Motor neuron (in vitro differentiated cells): ENCODE results near the gene ITPKB. TPM values are rescaled to one million over a fixed set of nuclear protein-coding genes. Genes with fewer than 3 reads are reported as not detected.

Experiments used
- ATAC-seq, 8 experiments: fragments of 200-7000 bp; cut with Tn5 transposase; replicated peaks in 6 of 8; 2 replicates each; pipeline ENCODE4 v1.8.0; 2021; ENCODE audit warnings: mild to moderate bottlenecking in 8 of 8, moderate library complexity in 8 of 8
- H3K27ac ChIP-seq, 2 donors: fragments of 250-450 bp; sonication (Bioruptor Pico); 2 replicates each; pipeline ENCODE4 v1.9.0; 2021; ENCODE audit warnings: antibody characterized with exemption in 2 of 2, mild to moderate bottlenecking in 2 of 2, moderate library complexity in 1 of 2
- H3K4me1 ChIP-seq, 2 donors: fragments of 250-450 bp; sonication (Bioruptor Pico); replicated peaks in 1 of 2; 2 replicates each; pipeline ENCODE4 v1.6.1; 2021; ENCODE audit warnings: antibody characterized with exemption in 2 of 2, mild to moderate bottlenecking in 2 of 2, moderate library complexity in 1 of 2
- H3K4me3 ChIP-seq, 5 donors: fragments of 250-450 bp; sonication (Bioruptor Pico); 2 replicates each; pipeline ENCODE4 v1.9.0; 2021; ENCODE audit warnings: antibody characterized with exemption in 5 of 5, mild to moderate bottlenecking in 5 of 5, moderate library complexity in 4 of 5
- WGBS, 10 experiments: fragments of 450-650 bp; shearing (Covaris generic); methylation state at CpG; one replicate each; pipeline ENCODE4 v1.0.0; 2022; 5-methylcytosine and 5-hydroxymethylcytosine counted together
- in situ Hi-C, 9 experiments: fragments of 400-800 bp; cut with MboI; loops; one replicate each; pipeline ENCODE4 v1.15.0; 2021; ENCODE audit warnings: low sequenced_read_pairs in 9 of 9, low pct_unique_long_range_greater_than_20kb in 2 of 9; ENCODE audit not compliant: unreplicated experiment in 9 of 9
- total RNA-seq, 8 experiments: library from RNA; unstranded; fragments of 300-600 nt; gene quantifications; 2 replicates each; pipeline versions ENCODE4 v1.2.3 to v1.2.4, GENCODE V29; 2022

Gene ITPKB
- total RNA-seq: 10 to 100 TPM in 1 of 8 experiments, 1 to 10 TPM in 6, under 1 TPM in 1; 0.54 to 48.6 (median 3.4) TPM

DNA sequence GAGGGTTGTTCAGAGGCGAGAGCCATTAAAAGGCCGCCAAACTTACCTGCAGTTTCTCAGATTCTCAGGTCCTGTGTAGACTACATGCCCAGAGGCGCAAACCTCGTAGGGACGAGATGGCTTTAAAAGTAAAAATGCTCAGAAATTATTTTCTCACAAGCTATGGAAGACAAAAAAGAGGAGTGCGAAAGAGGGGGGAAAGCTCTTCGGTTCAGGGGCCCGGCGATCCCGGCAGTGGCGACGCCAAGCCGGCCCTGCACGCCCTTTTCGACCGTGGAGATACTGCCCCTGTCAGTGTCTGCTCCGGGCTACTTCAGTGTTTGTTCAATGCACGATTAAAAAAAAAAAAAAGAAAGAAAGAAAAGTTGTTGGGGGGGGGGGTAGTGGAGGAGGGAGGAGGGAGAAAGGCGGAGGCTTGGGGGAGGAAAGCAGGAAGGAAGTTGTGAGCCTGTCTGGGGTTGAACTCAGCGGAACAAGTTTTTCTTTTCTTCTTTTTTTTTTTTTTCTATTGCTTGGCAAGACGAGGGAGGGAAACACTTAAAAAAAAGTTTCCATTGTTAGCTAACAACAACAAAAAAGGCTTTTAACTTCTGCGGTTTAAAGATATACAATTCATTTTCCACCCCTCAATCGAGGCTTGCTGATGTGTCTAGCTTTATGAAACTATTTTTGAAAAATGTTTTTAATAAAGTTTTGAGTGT lies at the start of gene ITPKB:
Gene ITPKB, minus strand, starts transcription at position 288 of the 701 bp plus-strand sequence. CDS start 1,824 bp downstream, outside the sequence.
- peak within 1 kb of the TSS; percentile 40 to 54 (median 46) for H3K4me3 ChIP-seq
- peaks cover 5 to 10% of the 10 kb centered on the region in 2 donors for H3K4me1 ChIP-seq
- ATAC-seq: peak in 3 of 8 experiments; percentile 2 to 11 (median 5)
- WGBS, 10 experiments: 0 to 9% (median 3%) methylated on average over 1 to 19 of the region's 23 CpGs; no CpG with 5 or more reads in 1 of the 10 experiments
- in situ Hi-C loops: no loop called here
- no peak within 1 kb of the TSS for H3K27ac ChIP-seq

DNA sequence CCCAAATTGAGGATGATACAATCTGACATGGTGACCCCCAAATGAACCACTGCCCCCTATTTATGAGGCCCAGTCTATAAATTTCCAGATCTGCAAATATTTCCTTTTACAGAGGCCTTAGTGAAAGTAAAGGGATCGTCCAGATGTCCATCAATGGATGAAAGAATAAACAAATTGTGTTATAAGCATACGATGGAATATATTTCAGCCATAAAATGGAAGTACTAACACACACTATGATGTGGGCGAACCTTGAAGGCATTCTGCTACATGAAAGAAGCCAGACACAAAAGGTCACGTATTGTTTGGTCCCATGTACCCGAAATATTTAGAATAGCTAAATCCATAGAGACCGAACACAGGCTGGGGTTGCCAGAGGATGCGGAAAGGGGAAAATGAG lies 48.6 kb upstream of the ITPKB start:
- peaks cover 16 to 20% of the 10 kb centered on the region in 2 donors for H3K4me1 ChIP-seq
- WGBS, 10 experiments: 49 to 97% (median 83%) methylated on average over 2 to 7 of the region's 7 CpGs
- H3K27ac ChIP-seq: no peak overlapping the region
- no peak for ATAC-seq
- H3K4me3 ChIP-seq: no peak overlapping the region
- in situ Hi-C loops: no loop called here

- no peak overlapping the region for H3K4me3 ChIP-seq
Observed at GRCh38 chr1:226787071-226787470, 48.0 kb upstream of the ITPKB start.

GRCh38 chr1:226786550-226786949 lies 47.5 kb upstream of the ITPKB start:
- in situ Hi-C loops: no loop called here
- 27 to 100% (median 91%) methylated on average over 2 to 3 of the region's 3 CpGs; no CpG with 5 or more reads in 4 of the 10 experiments for WGBS, 10 experiments
- Histone ChIP-seq H3K4me3 (no peak overlapping the region), H3K4me1 (peaks cover 16 to 20% of the 10 kb centered on the region in 2 donors), H3K27ac (no peak overlapping the region)
- no peak for ATAC-seq

More at GRCh38 chr1:226787071-226787470, 48.0 kb upstream of the ITPKB start:
- no peak for ATAC-seq
- 33 to 74% (median 40%) methylated on average over 1 to 2 of the region's 2 CpGs; no CpG with 5 or more reads in 5 of the 10 experiments for WGBS, 10 experiments
- in situ Hi-C loops: no loop called here
- no peak overlapping the region for H3K27ac ChIP-seq
- peaks cover 16 to 20% of the 10 kb centered on the region in 2 donors for H3K4me1 ChIP-seq

- Histone ChIP-seq H3K4me1 (peaks cover 16 to 20% of the 10 kb centered on the region in 2 donors), H3K27ac (no peak overlapping the region), H3K4me3 (no peak overlapping the region)
- in situ Hi-C loops: no loop called here
- no peak for ATAC-seq
- WGBS, 10 experiments: 67 to 100% (median 100%) methylated on average over 1 to 2 of the region's 2 CpGs; no CpG with 5 or more reads in 4 of the 10 experiments
Observed at GRCh38 chr1:226785805-226786204, 46.7 kb upstream of the ITPKB start.

GRCh38 chr1:226784081-226785049 lies 45.3 kb upstream of the ITPKB start:
- Histone ChIP-seq H3K4me3 (no peak overlapping the region), H3K27ac (peak overlapping the region; percentile 11 to 53), H3K4me1 (peaks cover 20 to 24% of the 10 kb centered on the region in 2 donors)
- 0 to 65% (median 44%) methylated on average over 1 to 17 of the region's 19 CpGs for WGBS, 10 experiments
- in situ Hi-C loops: no loop called here
- peak in 5 of 8 experiments; percentile 96 to 97 (median 97) for ATAC-seq

GRCh38 chr1:226782845-226783601 lies 43.9 kb upstream of the ITPKB start:
- in situ Hi-C loops: no loop called here
- peak in 2 of 8 experiments; percentile 81 to 84 for ATAC-seq
- Histone ChIP-seq H3K27ac (no peak overlapping the region), H3K4me1 (peaks cover 27 to 33% of the 10 kb centered on the region in 2 donors), H3K4me3 (no peak overlapping the region)
- WGBS, 10 experiments: 33 to 100% (median 67%) methylated on average over 1 to 4 of the region's 4 CpGs

DNA sequence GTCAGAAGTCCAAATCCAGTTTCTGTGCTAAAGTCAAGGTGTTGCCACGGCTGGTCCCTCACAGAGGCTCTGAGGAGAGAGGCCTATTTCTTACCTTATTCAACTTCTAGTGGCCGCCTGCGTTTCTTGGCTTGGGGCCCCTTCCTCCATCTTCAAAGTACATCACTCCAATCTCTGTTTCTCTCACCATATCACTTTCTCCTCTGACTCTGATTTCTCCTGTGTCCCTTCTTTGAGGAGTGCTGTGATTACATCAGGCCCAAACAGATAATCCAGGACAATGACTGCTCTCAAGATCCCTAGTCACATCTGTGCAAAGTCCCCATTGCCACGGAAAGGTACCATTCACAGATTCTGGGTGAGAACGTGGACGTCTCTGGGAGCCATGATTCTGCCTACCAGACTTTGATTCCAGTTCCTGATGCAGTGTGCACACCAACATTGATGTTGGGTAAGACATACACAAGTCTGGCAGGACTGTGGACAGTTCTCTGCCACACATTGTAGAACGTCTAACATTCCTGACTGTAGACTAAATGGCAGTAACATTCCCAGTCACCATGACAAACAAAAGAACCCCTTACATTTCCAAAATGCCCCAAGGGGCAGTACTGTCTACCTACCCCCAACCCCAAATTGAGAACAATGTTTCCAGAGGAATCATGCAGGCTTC lies 43.0 kb upstream of the ITPKB start:
- ATAC-seq: no peak
- no peak overlapping the region for H3K27ac ChIP-seq
- peaks cover 25 to 31% of the 10 kb centered on the region in 2 donors for H3K4me1 ChIP-seq
- WGBS, 10 experiments: 59 to 100% (median 84%) methylated on average over 1 to 7 of the region's 7 CpGs; no CpG with 5 or more reads in 4 of the 10 experiments
- no peak overlapping the region for H3K4me3 ChIP-seq
- in situ Hi-C loops: no loop called here

DNA sequence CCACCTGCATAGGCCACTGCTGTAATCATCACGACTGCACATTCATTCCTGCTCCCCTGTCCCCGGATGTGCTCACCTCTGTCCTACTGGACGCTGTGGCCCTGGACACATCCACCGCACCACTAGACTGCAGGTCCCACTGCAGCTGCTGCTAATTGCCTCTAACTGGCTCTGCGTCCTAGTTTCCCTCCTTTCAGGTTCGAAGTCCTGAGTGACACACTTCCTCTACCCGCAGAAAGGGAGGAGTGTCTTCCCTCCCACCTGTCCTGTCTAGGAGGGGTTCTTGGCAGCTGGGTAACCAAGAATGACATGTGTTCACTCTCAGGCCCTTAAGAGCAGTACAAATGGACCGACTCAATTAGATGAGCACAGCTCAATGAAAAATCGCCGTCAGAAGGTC lies 40.5 kb upstream of the ITPKB start:
- ATAC-seq: peak in 4 of 8 experiments; percentile 16 to 47 (median 21)
- Histone ChIP-seq H3K4me3 (no peak overlapping the region), H3K4me1 (peaks cover 21 to 23% of the 10 kb centered on the region in 2 donors), H3K27ac (no peak overlapping the region)
- in situ Hi-C loops: no loop called here
- 20 to 96% (median 81%) methylated on average over 1 to 9 of the region's 10 CpGs; no CpG with 5 or more reads in 3 of the 10 experiments for WGBS, 10 experiments

GRCh38 chr1:226778657-226779058 lies 39.6 kb upstream of the ITPKB start:
- in situ Hi-C loops: no loop called here
- H3K27ac ChIP-seq: no peak overlapping the region
- 0 to 34% (median 19%) methylated on average over 1 to 5 of the region's 5 CpGs; no CpG with 5 or more reads in 1 of the 10 experiments for WGBS, 10 experiments
- peak in 7 of 8 experiments; percentile 61 to 94 (median 86) for ATAC-seq
- peaks cover 14 to 15% of the 10 kb centered on the region in 2 donors for H3K4me1 ChIP-seq
- no peak overlapping the region for H3K4me3 ChIP-seq

- WGBS, 10 experiments: 83 to 100% (median 100%) methylated on average over 1 of the region's 1 CpG; no CpG with 5 or more reads in 2 of the 10 experiments
- Histone ChIP-seq H3K27ac (no peak overlapping the region), H3K4me1 (peaks cover 10 to 13% of the 10 kb centered on the region in 2 donors), H3K4me3 (no peak overlapping the region)
- no peak for ATAC-seq
- in situ Hi-C loops: no loop called here
Observed at GRCh38 chr1:226776975-226777374, 37.9 kb upstream of the ITPKB start.

GRCh38 chr1:226776066-226776465 lies 37.0 kb upstream of the ITPKB start:
- in situ Hi-C loops: no loop called here
- Histone ChIP-seq H3K4me1 (peaks cover 10 to 13% of the 10 kb centered on the region in 2 donors), H3K27ac (no peak overlapping the region), H3K4me3 (no peak overlapping the region)
- 36 to 100% (median 93%) methylated on average over 1 to 6 of the region's 6 CpGs for WGBS, 10 experiments
- ATAC-seq: no peak
